Adrenal gland (tissue), 5 donors: Measurements from ENCODE around the gene ARHGAP21.

Source experiments
- CTCF ChIP-seq, 6 experiments: fragments of 450-650 bp in 4 of 6; fragments of 200-600 bp in 2 of 6; sonication (generic) in 1 of 6; IDR thresholded peaks; 1 replicate in 5 of 6; 2 replicates in 1 of 6; pipeline versions ENCODE4 v1.5.1 to v1.8.0; 2016 to 2021; ENCODE audit warnings: antibody characterized with exemption in 6 of 6, mild to moderate bottlenecking in 2 of 6, moderate library complexity in 1 of 6
- POLR2A ChIP-seq, 2 donors: fragments of 450-650 bp; IDR thresholded peaks; one replicate each; pipeline ENCODE4 v1.6.1; 2017; ENCODE audit warnings: antibody characterized with exemption in 2 of 2, mild to moderate bottlenecking in 2 of 2, moderate library complexity in 1 of 2
- donor health status: DM: no; HTN: no; CAD: no.

- TF ChIP-seq CTCF (IDR thresholded peaks at IDR 0.05) (no peak), POLR2A (IDR thresholded peaks at IDR 0.05) (no peak)
Measured at GRCh38 chr10:24751716-24752115, 28.0 kb upstream of the ARHGAP21 start.
